ENCODE measurements around the gene MS4A4E.
"Not testable (repeated sequence)": the region's sequence is repeated elsewhere in the genome, so short reads cannot be mapped to it uniquely, and the experiment has no call there.

MS4A4E gene

GRCh38 chr11:60161766-60162165, 81.2 kb downstream of the MS4A4E start:
- TF ChIP-seq CTCF (IDR thresholded peaks at IDR 0.05; ENCODE audit: low read depth, low read length, missing control alignments) = no peak
- no peaks in the 10 kb centered on the region for H3K27me3 ChIP-seq (replicated peaks)
- no peak overlapping the region for H3K4me3 ChIP-seq (ENCODE audit: low read depth, low read length)
- no peaks in the 10 kb centered on the region for H3K36me3 ChIP-seq (replicated peaks)
- in situ Hi-C loops (cut with HindIII; ENCODE audit: low pct_ligation_motif_present, low sequenced_read_pairs) = no loop called here
- DNase-seq = no peak
- H3K27ac ChIP-seq = no peak overlapping the region

GRCh38 chr11:60161107-60161506, 81.8 kb downstream of the MS4A4E start:
- H3K4me3 ChIP-seq (ENCODE audit: low read depth, low read length) = no peak overlapping the region
- TF ChIP-seq CTCF (IDR thresholded peaks at IDR 0.05; ENCODE audit: low read depth, low read length, missing control alignments) = no peak
- DNase-seq = no peak
- H3K36me3 ChIP-seq (replicated peaks) = no peaks in the 10 kb centered on the region
- in situ Hi-C loops (cut with HindIII; ENCODE audit: low pct_ligation_motif_present, low sequenced_read_pairs) = no loop called here
- no peaks in the 10 kb centered on the region for H3K27me3 ChIP-seq (replicated peaks)
- no peak overlapping the region for H3K27ac ChIP-seq

- no peak for DNase-seq
Observed at GRCh38 chr11:60159868-60160267, 83.1 kb downstream of the MS4A4E start.

GRCh38 chr11:60159284-60159683, 83.7 kb downstream of the MS4A4E start:
- H3K27ac ChIP-seq = no peak overlapping the region
- H3K36me3 ChIP-seq (replicated peaks) = no peaks in the 10 kb centered on the region
- no peak for TF ChIP-seq CTCF (IDR thresholded peaks at IDR 0.05; ENCODE audit: low read depth, low read length, missing control alignments)
- no peak overlapping the region for H3K4me3 ChIP-seq (ENCODE audit: low read depth, low read length)
- H3K27me3 ChIP-seq (replicated peaks) = no peaks in the 10 kb centered on the region
- DNase-seq = no peak
- in situ Hi-C loops (cut with HindIII; ENCODE audit: low pct_ligation_motif_present, low sequenced_read_pairs) = no loop called here

More at GRCh38 chr11:60159868-60160267, 83.1 kb downstream of the MS4A4E start:
- Histone ChIP-seq H3K27me3 (replicated peaks) (no peaks in the 10 kb centered on the region), H3K4me3 (ENCODE audit: low read depth, low read length) (no peak overlapping the region), H3K27ac (no peak overlapping the region), H3K36me3 (replicated peaks) (no peaks in the 10 kb centered on the region)
- no peak for TF ChIP-seq CTCF (IDR thresholded peaks at IDR 0.05; ENCODE audit: low read depth, low read length, missing control alignments)
- in situ Hi-C loops (cut with HindIII; ENCODE audit: low pct_ligation_motif_present, low sequenced_read_pairs) = no loop called here

GRCh38 chr11:60158636-60159035, 84.3 kb downstream of the MS4A4E start:
- H3K36me3 ChIP-seq (replicated peaks) = no peaks in the 10 kb centered on the region
- DNase-seq = no peak
- H3K27me3 ChIP-seq (replicated peaks) = no peaks in the 10 kb centered on the region
- in situ Hi-C loops (cut with HindIII; ENCODE audit: low pct_ligation_motif_present, low sequenced_read_pairs) = no loop called here
- no peak overlapping the region for H3K4me3 ChIP-seq (ENCODE audit: low read depth, low read length)
- TF ChIP-seq CTCF (IDR thresholded peaks at IDR 0.05; ENCODE audit: low read depth, low read length, missing control alignments) = no peak
- H3K27ac ChIP-seq = no peak overlapping the region

GRCh38 chr11:60155931-60156330, 87.0 kb downstream of the MS4A4E start:
- Histone ChIP-seq H3K36me3 (replicated peaks) (no peaks in the 10 kb centered on the region), H3K4me3 (ENCODE audit: low read depth, low read length) (no peak overlapping the region), H3K27me3 (replicated peaks) (no peaks in the 10 kb centered on the region), H3K27ac (no peak overlapping the region)
- no peak for TF ChIP-seq CTCF (IDR thresholded peaks at IDR 0.05; ENCODE audit: low read depth, low read length, missing control alignments)
- DNase-seq = no peak
- in situ Hi-C loops (cut with HindIII; ENCODE audit: low pct_ligation_motif_present, low sequenced_read_pairs) = no loop called here

GRCh38 chr11:60152727-60153126, 90.2 kb downstream of the MS4A4E start:
- in situ Hi-C loops (cut with HindIII; ENCODE audit: low pct_ligation_motif_present, low sequenced_read_pairs); H3K4me3 ChIP-seq (ENCODE audit: low read depth, low read length); H3K27ac ChIP-seq; H3K36me3 ChIP-seq (replicated peaks); H3K27me3 ChIP-seq (replicated peaks); DNase-seq: not testable (repeated sequence)
